Tibial nerve (tissue), 4 donors: ENCODE data around the gene TXNRD3.

ENCODE experiments used
- CTCF ChIP-seq, 5 experiments: fragments of 200-600 bp in 3 of 5; fragments of 450-650 bp in 2 of 5; sonication (generic) in 3 of 5; IDR thresholded peaks; one replicate each; pipeline ENCODE4 v1.5.1; 2016 to 2019; ENCODE audit warnings: antibody characterized with exemption in 5 of 5, mild to moderate bottlenecking in 3 of 5, moderate library complexity in 2 of 5
- EP300 ChIP-seq, 2 donors: sonication (generic); formaldehyde crosslinking; IDR thresholded peaks; one replicate each; pipeline ENCODE4 v1.6.1; 2017; ENCODE audit warnings: antibody characterized with exemption in 2 of 2, mild to moderate bottlenecking in 1 of 2
- POLR2A ChIP-seq, 2 donors: fragments of 450-650 bp; IDR thresholded peaks; one replicate each; pipeline ENCODE4 v1.6.1; 2017; ENCODE audit warnings: antibody characterized with exemption in 2 of 2, mild to moderate bottlenecking in 2 of 2, moderate library complexity in 2 of 2

DNA sequence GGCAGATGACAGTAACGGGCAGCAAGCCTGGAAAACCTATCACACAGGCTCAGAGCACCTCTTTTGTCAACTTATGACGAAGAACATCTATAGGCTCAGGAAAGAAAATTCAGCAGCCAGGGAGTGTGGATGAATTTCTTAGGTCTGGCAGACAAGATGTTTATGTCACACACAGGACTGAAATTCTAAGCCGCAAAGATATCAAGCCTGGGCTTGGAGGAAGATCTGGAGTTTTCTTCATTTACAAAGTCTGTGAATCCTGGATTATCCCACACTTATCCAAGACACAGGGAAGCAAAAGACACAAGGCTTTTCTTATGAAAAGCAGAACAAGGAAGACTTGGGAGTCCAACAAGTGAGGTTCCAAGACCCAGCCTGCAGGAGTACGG is 25.7 kb upstream of the TXNRD3 start:
- no peak for TF ChIP-seq CTCF (IDR thresholded peaks at IDR 0.05)
- no peak for TF ChIP-seq POLR2A (IDR thresholded peaks at IDR 0.05)
- no peak for TF ChIP-seq EP300 (IDR thresholded peaks at IDR 0.05)
